Measurements from ENCODE around the gene DNAJB6.
"Not testable (repeated sequence)": the region's sequence is repeated elsewhere in the genome, so short reads cannot be mapped to it uniquely, and the experiment has no call there.

DNAJB6 gene

GRCh38 chr7:157329447-157329846 is 7.4 kb upstream of the DNAJB6 start:
- no peak for DNase-seq

- not testable (repeated sequence) for DNase-seq
Measured at GRCh38 chr7:157330567-157330966, 6.2 kb upstream of the DNAJB6 start.

GRCh38 chr7:157331049-157331448 is 5.8 kb upstream of the DNAJB6 start:
- not testable (repeated sequence) for DNase-seq

GRCh38 chr7:157335236-157335635 is 1.6 kb upstream of the DNAJB6 start:
- no peak for DNase-seq

GRCh38 chr7:157335991-157336382 is 817 bp upstream of the DNAJB6 start:
- no peak for DNase-seq

- peak; percentile 52 for DNase-seq
Measured at GRCh38 chr7:157337316-157338149, 729 bp downstream of the DNAJB6 start.

GRCh38 chr7:157339777-157340677 is 3.2 kb downstream of the DNAJB6 start:
- DNase-seq: peak; percentile 74

GRCh38 chr7:157347217-157347904 is 10.6 kb downstream of the DNAJB6 start:
- peak; percentile 12 for DNase-seq

- DNase-seq: no peak
Measured at GRCh38 chr7:157348548-157348947, 11.7 kb downstream of the DNAJB6 start.

- DNase-seq: peak; percentile 16
Measured at GRCh38 chr7:157352516-157352915, 15.7 kb downstream of the DNAJB6 start.

- DNase-seq: no peak
Measured at GRCh38 chr7:157355784-157356511, 19.1 kb downstream of the DNAJB6 start.

- no peak for DNase-seq
Measured at GRCh38 chr7:157357129-157358040, 20.6 kb downstream of the DNAJB6 start.

- DNase-seq: no peak
Measured at GRCh38 chr7:157358041-157358752, 21.4 kb downstream of the DNAJB6 start.

GRCh38 chr7:157358753-157359096 is 21.9 kb downstream of the DNAJB6 start:
- no peak for DNase-seq

- no peak for DNase-seq
Measured at GRCh38 chr7:157359581-157359980, 22.8 kb downstream of the DNAJB6 start.

- DNase-seq: no peak
Measured at GRCh38 chr7:157360483-157361025, 23.8 kb downstream of the DNAJB6 start.

- DNase-seq: no peak
Measured at GRCh38 chr7:157361537-157361936, 24.7 kb downstream of the DNAJB6 start.

GRCh38 chr7:157362729-157363128 is 25.9 kb downstream of the DNAJB6 start:
- no peak for DNase-seq

GRCh38 chr7:157366722-157367121 is 29.9 kb downstream of the DNAJB6 start:
- no peak for DNase-seq

GRCh38 chr7:157368955-157369354 is 32.2 kb downstream of the DNAJB6 start:
- DNase-seq: no peak

GRCh38 chr7:157370742-157371141 is 33.9 kb downstream of the DNAJB6 start:
- DNase-seq: no peak

Data from CD4-positive, alpha-beta T cell treated with Interleukin-4 for 4 hours (primary cell).